Nephron (organoid): ENCODE results near the gene PTPRU.

ENCODE experiments used
- H3K27ac Mint-ChIP-seq, 3 experiments: 2 replicates each; pipeline ENCODE4 v1.8.0; 2020; ENCODE audit warnings: mixed read lengths in 3 of 3, mild to moderate bottlenecking in 2 of 3, moderate library complexity in 1 of 3
- H3K27me3 Mint-ChIP-seq: 2 replicates; pipeline ENCODE4 v1.8.0; 2021; ENCODE audit warnings: low read depth, mild to moderate bottlenecking, moderate library complexity, mixed read lengths
- H3K36me3 Mint-ChIP-seq: 2 replicates; pipeline ENCODE4 v1.8.0; 2020; ENCODE audit warnings: low read depth, mixed read lengths
- H3K4me1 Mint-ChIP-seq: 2 replicates; pipeline ENCODE4 v1.8.0; 2020; ENCODE audit warnings: mixed read lengths
- H3K4me3 Mint-ChIP-seq, 3 experiments: 2 replicates each; pipeline ENCODE4 v1.8.0; 2020; ENCODE audit warnings: mild to moderate bottlenecking in 3 of 3, mixed read lengths in 3 of 3, moderate library complexity in 2 of 3
- H3K9me3 Mint-ChIP-seq: 2 replicates; pipeline ENCODE4 v1.8.0; 2020; ENCODE audit warnings: mixed read lengths
- TF ChIP-seq, protein P1 (sequence below), 3 experiments: fragments of 200-600 bp; sonication (generic); IDR thresholded peaks; one replicate each; pipeline ENCODE4 v1.5.0; 2021; ENCODE audit warnings: antibody characterized with exemption in 3 of 3; ENCODE audit not compliant: unreplicated experiment in 3 of 3

Gene PTPRU

DNA sequence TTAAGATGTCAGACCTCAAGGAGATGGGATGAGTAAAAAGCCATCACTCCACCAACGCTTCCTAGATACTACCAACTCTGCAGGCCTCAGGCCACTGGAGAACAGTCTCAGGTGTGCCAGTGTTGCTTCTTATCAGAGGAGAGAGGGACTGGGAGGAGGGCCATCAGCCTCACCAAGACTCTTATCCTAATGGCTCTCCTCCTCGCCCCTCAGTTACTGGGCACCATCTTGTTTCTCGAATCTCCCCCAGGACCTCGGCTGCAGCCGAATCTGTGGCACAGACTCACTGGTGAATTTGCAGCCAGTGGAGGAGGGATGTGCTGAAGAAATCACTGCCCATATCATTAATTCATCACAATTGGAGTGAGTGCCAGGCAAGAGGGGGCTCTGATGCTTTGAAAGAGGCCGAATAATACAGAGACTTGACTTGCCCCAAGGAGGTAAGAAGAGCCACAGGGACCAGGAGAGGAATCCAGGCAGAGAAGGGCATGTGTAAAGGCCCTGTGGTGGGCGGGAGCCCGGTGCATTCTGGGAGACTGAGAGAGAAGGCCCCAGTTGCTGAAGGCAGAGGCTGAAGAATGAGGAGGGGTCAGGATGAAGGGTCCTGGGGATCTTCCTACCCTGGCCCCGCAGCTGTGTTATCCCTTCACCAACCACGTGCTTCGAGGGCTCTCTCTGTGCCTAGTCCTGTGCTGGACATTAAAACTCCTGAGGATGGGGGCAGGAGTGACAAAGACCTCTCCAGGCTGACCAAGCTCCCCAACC, 129.8 kb downstream of the PTPRU start:
- Mint-ChIP-seq H3K27me3 (peaks cover 22% of the 10 kb centered on the region), H3K27ac (no peak overlapping the region), H3K9me3 (no peaks in the 10 kb centered on the region), H3K36me3 (no peaks in the 10 kb centered on the region), H3K4me1 (peaks cover 42% of the 10 kb centered on the region), H3K4me3 (no peak overlapping the region)
- TF ChIP-seq, protein P1, sequence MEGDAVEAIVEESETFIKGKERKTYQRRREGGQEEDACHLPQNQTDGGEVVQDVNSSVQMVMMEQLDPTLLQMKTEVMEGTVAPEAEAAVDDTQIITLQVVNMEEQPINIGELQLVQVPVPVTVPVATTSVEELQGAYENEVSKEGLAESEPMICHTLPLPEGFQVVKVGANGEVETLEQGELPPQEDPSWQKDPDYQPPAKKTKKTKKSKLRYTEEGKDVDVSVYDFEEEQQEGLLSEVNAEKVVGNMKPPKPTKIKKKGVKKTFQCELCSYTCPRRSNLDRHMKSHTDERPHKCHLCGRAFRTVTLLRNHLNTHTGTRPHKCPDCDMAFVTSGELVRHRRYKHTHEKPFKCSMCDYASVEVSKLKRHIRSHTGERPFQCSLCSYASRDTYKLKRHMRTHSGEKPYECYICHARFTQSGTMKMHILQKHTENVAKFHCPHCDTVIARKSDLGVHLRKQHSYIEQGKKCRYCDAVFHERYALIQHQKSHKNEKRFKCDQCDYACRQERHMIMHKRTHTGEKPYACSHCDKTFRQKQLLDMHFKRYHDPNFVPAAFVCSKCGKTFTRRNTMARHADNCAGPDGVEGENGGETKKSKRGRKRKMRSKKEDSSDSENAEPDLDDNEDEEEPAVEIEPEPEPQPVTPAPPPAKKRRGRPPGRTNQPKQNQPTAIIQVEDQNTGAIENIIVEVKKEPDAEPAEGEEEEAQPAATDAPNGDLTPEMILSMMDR (IDR thresholded peaks at IDR 0.05; ENCODE audit: unreplicated experiment in 3 of 3): no peak

DNA sequence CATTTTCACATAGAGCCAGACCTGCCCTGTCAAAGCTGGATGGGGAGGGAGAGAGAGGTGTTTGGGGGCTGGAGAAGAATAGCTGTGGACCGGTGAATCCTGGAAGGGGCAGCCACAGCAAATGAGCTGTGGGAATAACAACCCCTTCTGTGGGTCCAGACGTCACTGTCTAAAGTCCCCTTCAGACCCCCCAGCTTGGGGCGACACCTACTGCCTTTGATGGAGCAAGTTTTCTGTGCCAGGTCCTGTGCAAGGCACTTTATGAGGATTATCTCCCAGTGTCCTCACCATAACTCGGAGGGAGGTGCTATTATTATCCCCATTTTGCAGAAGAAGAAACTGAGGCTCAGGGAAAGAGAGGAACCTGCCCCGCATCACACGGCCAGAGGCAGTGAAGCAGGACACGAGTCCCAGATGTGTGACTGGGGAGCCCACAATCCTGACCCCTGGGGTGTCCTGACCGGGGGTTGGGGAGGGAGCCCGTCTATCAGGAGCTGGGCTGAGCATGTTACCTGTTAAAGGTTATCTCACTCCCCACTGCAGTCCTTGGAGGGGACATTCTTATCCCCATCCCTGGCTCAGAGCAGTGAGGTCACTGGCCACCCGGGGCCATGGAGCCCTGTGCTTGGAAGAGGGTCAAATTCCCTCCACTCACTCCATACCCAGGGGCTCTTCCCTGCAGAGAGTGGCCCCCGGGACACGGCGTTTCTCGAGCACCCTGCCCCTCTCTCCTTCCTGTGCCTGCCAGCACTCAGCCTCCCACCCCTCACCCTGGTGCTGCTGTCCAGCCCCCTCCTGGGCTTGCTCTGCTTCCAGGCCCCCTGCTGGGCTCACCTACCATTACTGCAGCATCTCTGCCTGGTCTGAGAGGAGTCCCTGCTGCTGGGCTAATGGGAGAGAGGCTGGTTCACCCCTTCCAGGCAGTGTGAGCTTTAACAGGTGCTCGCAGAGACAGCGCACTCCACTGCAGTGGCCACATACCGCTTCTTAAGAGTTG, 132.9 kb downstream of the PTPRU start:
- TF ChIP-seq, protein P1 (IDR thresholded peaks at IDR 0.05; ENCODE audit: unreplicated experiment in 3 of 3): no peak
- peaks cover 3% of the 10 kb centered on the region for H3K9me3 Mint-ChIP-seq
- no peaks in the 10 kb centered on the region for H3K36me3 Mint-ChIP-seq
- peaks cover 21% of the 10 kb centered on the region for H3K27me3 Mint-ChIP-seq
- H3K27ac Mint-ChIP-seq: no peak overlapping the region
- H3K4me3 Mint-ChIP-seq: no peak overlapping the region
- H3K4me1 Mint-ChIP-seq: peaks cover 31% of the 10 kb centered on the region

- Mint-ChIP-seq H3K4me1 (peaks cover 24% of the 10 kb centered on the region), H3K27me3 (peaks cover 21% of the 10 kb centered on the region), H3K36me3 (no peaks in the 10 kb centered on the region), H3K27ac (no peak overlapping the region), H3K4me3 (no peak overlapping the region), H3K9me3 (peaks cover 5% of the 10 kb centered on the region)
- TF ChIP-seq, protein P1 (IDR thresholded peaks at IDR 0.05; ENCODE audit: unreplicated experiment in 3 of 3): no peak
Observed at GRCh38 chr1:29370067-29370466, 133.7 kb downstream of the PTPRU start.

- Mint-ChIP-seq H3K36me3 (no peaks in the 10 kb centered on the region), H3K27ac (no peak overlapping the region), H3K27me3 (peaks cover 21% of the 10 kb centered on the region), H3K4me3 (no peak overlapping the region), H3K4me1 (peaks cover 18% of the 10 kb centered on the region), H3K9me3 (peaks cover 15% of the 10 kb centered on the region)
- TF ChIP-seq, protein P1 (IDR thresholded peaks at IDR 0.05; ENCODE audit: unreplicated experiment in 3 of 3): no peak
Observed at GRCh38 chr1:29371332-29371731, 135.0 kb downstream of the PTPRU start.

GRCh38 chr1:29372108-29372507, 135.8 kb downstream of the PTPRU start:
- Mint-ChIP-seq H3K36me3 (no peaks in the 10 kb centered on the region), H3K27me3 (peaks cover 25% of the 10 kb centered on the region), H3K4me1 (peaks cover 18% of the 10 kb centered on the region), H3K9me3 (peaks cover 23% of the 10 kb centered on the region), H3K27ac (no peak overlapping the region), H3K4me3 (no peak overlapping the region)
- TF ChIP-seq, protein P1 (IDR thresholded peaks at IDR 0.05; ENCODE audit: unreplicated experiment in 3 of 3): no peak
